ENCODE measurements around the gene CCDC146.
"Not testable (repeated sequence)": the region's sequence is repeated elsewhere in the genome, so short reads cannot be mapped to it uniquely, and the experiment has no call there.

DNA sequence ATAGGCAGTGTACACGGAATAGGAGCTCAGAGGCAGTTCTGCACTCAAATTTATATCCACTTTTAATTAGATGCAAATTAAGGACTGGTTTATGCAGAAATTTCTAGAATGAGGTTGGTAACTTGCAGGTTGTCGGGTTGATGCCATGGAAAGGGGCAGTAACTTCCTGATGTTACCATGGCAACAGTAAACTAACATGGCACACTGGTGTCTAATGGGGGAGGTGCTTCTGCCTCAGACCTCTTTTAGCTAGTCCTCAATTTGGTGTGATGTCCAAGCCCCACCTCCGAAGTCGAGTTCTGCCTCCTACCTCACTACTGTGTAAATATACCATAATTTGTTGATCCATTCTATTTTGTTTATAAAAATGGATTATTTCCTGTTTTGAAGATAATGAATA lies 52.0 kb downstream of the CCDC146 start:
- TF ChIP-seq, protein P1, sequence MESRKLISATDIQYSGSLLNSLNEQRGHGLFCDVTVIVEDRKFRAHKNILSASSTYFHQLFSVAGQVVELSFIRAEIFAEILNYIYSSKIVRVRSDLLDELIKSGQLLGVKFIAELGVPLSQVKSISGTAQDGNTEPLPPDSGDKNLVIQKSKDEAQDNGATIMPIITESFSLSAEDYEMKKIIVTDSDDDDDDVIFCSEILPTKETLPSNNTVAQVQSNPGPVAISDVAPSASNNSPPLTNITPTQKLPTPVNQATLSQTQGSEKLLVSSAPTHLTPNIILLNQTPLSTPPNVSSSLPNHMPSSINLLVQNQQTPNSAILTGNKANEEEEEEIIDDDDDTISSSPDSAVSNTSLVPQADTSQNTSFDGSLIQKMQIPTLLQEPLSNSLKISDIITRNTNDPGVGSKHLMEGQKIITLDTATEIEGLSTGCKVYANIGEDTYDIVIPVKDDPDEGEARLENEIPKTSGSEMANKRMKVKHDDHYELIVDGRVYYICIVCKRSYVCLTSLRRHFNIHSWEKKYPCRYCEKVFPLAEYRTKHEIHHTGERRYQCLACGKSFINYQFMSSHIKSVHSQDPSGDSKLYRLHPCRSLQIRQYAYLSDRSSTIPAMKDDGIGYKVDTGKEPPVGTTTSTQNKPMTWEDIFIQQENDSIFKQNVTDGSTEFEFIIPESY (IDR thresholded peaks at IDR 0.05; ENCODE audit: borderline replicate concordance, low read depth): not testable (repeated sequence)
- TF ChIP-seq CTCF (IDR thresholded peaks at IDR 0.05); GABPA (IDR thresholded peaks at IDR 0.05; ENCODE audit: low read depth); FOXM1 (IDR thresholded peaks at IDR 0.05; ENCODE audit: low read depth); FOXJ3 (CRISPR knock-in tag; IDR thresholded peaks at IDR 0.05); EZH2phosphoT487 (IDR thresholded peaks at IDR 0.05; ENCODE audit: borderline replicate concordance, low read depth); EP300 (IDR thresholded peaks at IDR 0.05; ENCODE audit: borderline replicate concordance in 1 of 2, low read depth in 1 of 2, low read length in 1 of 2); POLR2AphosphoS5 (IDR thresholded peaks at IDR 0.05; ENCODE audit: low read depth, low read length); IRF3 (IDR thresholded peaks at IDR 0.05; ENCODE audit: low read depth, low read length); MXI1 (IDR thresholded peaks at IDR 0.05; ENCODE audit: low read depth, low read length): not testable (repeated sequence)
- TF ChIP-seq, protein P2, sequence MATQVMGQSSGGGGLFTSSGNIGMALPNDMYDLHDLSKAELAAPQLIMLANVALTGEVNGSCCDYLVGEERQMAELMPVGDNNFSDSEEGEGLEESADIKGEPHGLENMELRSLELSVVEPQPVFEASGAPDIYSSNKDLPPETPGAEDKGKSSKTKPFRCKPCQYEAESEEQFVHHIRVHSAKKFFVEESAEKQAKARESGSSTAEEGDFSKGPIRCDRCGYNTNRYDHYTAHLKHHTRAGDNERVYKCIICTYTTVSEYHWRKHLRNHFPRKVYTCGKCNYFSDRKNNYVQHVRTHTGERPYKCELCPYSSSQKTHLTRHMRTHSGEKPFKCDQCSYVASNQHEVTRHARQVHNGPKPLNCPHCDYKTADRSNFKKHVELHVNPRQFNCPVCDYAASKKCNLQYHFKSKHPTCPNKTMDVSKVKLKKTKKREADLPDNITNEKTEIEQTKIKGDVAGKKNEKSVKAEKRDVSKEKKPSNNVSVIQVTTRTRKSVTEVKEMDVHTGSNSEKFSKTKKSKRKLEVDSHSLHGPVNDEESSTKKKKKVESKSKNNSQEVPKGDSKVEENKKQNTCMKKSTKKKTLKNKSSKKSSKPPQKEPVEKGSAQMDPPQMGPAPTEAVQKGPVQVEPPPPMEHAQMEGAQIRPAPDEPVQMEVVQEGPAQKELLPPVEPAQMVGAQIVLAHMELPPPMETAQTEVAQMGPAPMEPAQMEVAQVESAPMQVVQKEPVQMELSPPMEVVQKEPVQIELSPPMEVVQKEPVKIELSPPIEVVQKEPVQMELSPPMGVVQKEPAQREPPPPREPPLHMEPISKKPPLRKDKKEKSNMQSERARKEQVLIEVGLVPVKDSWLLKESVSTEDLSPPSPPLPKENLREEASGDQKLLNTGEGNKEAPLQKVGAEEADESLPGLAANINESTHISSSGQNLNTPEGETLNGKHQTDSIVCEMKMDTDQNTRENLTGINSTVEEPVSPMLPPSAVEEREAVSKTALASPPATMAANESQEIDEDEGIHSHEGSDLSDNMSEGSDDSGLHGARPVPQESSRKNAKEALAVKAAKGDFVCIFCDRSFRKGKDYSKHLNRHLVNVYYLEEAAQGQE (IDR thresholded peaks at IDR 0.05; ENCODE audit: low read depth, low read length): not testable (repeated sequence)
